AG10803 (cell line): ENCODE results near the gene NOL7.

Experiments used
- DNase-seq: peaks from one replicate; pipeline ENCODE4 v3.0.0; 2010; ENCODE audit warnings: low read depth
- H3K4me3 ChIP-seq: 2 replicates; pipeline ENCODE4 v1.5.1; 2011; ENCODE audit warnings: mild to moderate bottlenecking, low read length, control low read depth
- TF ChIP-seq, protein P1 (sequence below): conservative IDR thresholded peaks from 2 replicates; pipeline ENCODE4 v1.5.1; 2011; ENCODE audit warnings: mild to moderate bottlenecking, low read length, control low read depth, inconsistent platforms

Gene NOL7

DNA sequence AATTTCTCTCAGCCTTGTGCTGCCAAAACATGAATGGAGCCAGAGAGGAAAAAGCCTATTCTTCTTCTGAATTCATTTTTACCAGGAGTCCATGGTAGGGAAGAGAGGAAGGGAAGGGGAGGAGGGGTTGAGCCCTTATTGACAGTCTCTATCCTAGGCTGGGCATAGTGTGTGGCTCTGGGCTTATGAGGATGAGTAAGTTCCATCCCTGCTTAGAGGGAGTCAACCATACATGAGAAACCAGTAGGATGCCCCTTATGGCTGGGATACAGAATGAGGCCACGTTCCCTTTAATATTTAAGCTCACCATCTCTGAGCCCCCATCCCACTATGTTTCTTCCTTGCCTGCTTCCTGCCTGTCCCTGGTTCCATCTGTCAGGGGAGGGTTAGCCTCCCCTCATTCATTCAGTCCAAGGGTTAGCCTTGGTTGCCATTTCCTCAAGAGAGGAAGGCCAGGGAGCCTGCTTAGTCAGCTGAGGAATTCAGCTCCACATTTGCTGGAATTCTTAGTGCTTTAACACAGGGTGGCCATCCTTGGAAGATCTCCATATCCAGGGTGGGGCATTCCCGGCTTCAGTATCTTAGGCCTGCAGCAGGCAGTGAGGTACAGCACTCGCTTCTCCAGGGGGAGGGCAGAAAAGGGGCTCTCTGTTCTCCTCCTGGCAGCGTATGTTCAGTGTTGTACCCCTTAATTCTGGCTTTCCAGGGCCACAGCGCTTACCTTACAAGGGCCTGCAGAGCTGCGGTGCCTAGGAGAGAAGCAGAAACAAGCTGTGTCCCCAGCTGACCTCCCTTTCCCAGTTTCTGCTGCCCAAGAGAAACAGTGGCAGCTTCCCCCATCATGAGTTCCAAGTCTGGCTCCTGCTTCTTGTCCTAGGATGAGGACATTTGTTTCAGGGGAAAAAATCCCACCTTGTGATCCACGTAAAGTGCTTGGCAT lies 28.3 kb upstream of the NOL7 start:
- peak; percentile 51 for DNase-seq
- TF ChIP-seq, protein P1, sequence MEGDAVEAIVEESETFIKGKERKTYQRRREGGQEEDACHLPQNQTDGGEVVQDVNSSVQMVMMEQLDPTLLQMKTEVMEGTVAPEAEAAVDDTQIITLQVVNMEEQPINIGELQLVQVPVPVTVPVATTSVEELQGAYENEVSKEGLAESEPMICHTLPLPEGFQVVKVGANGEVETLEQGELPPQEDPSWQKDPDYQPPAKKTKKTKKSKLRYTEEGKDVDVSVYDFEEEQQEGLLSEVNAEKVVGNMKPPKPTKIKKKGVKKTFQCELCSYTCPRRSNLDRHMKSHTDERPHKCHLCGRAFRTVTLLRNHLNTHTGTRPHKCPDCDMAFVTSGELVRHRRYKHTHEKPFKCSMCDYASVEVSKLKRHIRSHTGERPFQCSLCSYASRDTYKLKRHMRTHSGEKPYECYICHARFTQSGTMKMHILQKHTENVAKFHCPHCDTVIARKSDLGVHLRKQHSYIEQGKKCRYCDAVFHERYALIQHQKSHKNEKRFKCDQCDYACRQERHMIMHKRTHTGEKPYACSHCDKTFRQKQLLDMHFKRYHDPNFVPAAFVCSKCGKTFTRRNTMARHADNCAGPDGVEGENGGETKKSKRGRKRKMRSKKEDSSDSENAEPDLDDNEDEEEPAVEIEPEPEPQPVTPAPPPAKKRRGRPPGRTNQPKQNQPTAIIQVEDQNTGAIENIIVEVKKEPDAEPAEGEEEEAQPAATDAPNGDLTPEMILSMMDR = no peak

DNA sequence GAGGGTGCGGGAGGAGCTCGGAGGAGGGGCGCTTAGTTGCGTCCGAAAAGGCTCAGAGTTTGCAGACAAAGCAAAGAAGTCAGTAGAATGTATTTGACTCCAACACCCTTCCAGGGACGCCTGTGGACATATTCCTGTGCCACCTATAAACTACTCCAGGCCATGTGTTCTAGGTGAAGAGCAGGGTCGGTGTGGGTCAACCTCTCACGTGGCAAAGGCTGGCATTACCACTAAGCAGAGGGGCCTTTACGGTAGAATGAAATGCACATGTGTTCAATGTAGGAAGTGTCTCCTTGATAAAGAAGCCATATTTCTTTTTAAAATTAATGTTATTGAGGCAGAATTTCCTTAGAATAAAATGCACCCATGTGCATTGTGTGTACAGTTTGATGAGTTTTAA lies 25.3 kb upstream of the NOL7 start:
- no peak for DNase-seq
- TF ChIP-seq, protein P1 = no peak
- no peak overlapping the region for H3K4me3 ChIP-seq

More for the DNA sequence above, 28.3 kb upstream of the NOL7 start:
- no peak overlapping the region for H3K4me3 ChIP-seq

DNA sequence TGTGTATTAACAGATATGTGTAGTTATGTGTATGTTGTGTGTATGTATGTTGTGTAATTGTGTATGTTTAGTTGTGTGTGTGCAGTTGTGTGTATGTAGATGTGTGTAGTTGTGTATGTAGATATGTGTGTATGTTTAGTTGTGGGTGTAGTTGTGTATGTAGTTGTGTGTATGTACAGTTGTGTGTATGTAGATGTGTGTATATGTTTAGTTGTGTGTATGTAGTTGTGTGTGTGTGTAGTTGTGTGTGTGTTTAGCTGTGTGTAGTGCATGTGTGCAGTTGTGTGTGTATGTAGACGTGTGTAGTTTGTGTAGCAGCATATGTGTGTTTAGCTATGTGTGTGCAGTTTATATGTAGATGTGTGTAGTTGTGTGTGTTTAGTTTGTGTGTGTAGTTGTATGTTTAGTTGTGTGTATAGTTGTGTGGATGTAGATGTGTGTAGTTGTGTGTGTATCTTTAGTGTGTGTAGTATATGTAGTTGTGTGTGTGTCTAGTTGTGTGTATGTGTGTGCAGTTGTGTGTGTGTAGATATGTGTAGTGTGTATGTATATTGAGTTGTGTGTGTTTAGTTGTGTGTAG lies 24.5 kb upstream of the NOL7 start:
- TF ChIP-seq, protein P1 = no peak
- no peak overlapping the region for H3K4me3 ChIP-seq
- no peak for DNase-seq

DNA sequence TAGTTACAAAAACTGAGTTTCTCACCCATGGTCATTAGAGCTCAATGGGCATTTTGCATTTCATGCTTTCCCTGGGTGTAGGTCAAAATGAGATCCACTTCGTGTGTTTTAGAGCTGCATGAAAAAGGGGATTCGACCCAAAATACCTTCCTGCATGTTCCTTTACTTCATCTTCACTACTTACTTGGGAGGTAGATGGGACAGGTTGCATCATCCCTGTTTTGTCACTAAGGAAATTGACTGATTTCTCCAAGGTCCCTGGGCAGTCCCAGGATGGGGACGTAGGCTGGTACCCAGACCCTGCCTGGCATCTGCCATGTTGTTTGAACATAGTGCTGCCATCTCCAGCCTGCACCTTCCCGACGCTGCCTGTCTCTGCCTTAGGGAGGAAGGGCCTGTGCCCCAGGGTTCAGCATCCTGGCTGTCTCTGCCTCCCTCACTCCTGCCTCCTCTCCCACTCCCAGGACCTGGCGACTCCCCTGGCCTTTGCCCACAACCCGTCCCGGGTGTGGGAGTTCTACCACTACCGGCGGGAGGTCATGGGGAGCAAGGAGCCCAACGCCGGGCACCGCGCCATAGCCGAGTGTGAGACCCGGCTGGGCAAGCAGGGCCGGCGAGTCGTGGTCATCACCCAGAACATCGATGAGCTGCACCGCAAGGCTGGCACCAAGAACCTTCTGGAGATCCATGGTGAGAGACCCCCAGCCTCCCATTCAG lies 23.8 kb upstream of the NOL7 start:
- TF ChIP-seq, protein P1 = no peak
- no peak overlapping the region for H3K4me3 ChIP-seq
- DNase-seq = no peak

DNA sequence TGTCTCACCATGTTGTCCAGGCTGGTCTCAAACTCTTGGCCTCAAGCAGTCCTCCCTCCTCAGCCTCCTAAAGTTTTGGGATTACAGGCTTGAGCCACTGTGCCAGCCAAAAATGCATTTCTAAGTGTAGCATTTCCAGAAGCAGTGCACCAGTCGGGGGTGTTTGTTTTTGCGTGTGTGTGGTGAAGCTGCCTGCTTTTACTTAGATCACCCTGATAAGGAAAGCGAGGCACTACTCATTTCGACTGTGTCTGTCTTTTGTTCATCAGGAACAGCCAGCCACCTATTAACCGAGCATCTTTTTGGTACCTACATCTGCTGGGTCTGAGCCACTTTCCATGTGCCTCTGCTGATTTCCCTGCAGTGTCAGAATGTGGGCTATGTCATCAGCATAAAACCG lies 22.0 kb upstream of the NOL7 start:
- DNase-seq = no peak
- H3K4me3 ChIP-seq = no peak overlapping the region
- TF ChIP-seq, protein P1 = no peak

DNA sequence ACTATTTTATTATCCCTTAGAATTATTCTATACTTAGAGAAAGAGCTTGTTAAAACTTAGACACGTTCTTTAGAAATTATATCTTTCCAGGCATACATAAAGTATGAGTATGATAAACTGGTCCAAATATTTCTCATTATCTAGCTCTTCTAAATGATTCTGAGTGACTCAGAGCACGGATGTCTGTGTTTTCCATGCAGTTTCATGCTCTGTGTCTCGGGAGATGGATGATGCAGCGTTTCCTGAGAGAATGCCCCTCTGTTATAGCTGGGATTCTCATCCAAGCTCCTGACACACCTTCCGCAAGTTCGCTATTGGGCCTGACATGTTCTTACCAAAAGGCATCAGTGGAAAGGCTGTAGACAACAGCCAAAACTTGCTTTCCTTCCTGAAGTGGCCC lies 21.4 kb upstream of the NOL7 start:
- TF ChIP-seq, protein P1 = no peak
- no peak overlapping the region for H3K4me3 ChIP-seq
- DNase-seq = no peak
